Body of pancreas (tissue), 4 donors: ENCODE results near the gene RAC2. TPM values are rescaled to one million over a fixed set of nuclear protein-coding genes. Genes with fewer than 3 reads are reported as not detected.

Source experiments
- ATAC-seq: fragments of 150-250 bp; one replicate; pipeline ENCODE4 v1.9.1; 2016
- DNase-seq, 4 donors: peaks; one replicate each; pipeline ENCODE4 v3.0.0-alpha.2; 2019
- H3K27ac ChIP-seq, 4 donors: fragments of 200-600 bp; sonication (generic); 1 replicate in 3 of 4; 2 replicates in 1 of 4; pipeline versions ENCODE4 v1.5.1 to v1.6.1; 2016 to 2019; ENCODE audit warnings: mild to moderate bottlenecking in 1 of 4, mixed read lengths in 1 of 4, moderate library complexity in 1 of 4
- H3K27me3 ChIP-seq, 2 donors: fragments of 200-600 bp; sonication (generic); one replicate each; pipeline ENCODE4 v1.6.0; 2016; ENCODE audit warnings: mild to moderate bottlenecking in 1 of 2
- H3K36me3 ChIP-seq, 2 donors: fragments of 200-600 bp; sonication (generic); replicated peaks in 1 of 2; 2 replicates each; pipeline ENCODE4 v1.5.1; 2016; ENCODE audit warnings: low read depth in 2 of 2; ENCODE audit not compliant: insufficient read depth in 1 of 2
- H3K4me1 ChIP-seq: fragments of 200-600 bp; sonication (generic); one replicate; pipeline ENCODE4 v1.6.0; 2016
- H3K4me3 ChIP-seq, 2 donors: fragments of 200-600 bp; sonication (generic); 1 replicate in 1 of 2; 2 replicates in 1 of 2; pipeline ENCODE4 v1.5.1; 2016 to 2019
- H3K9me3 ChIP-seq, 3 donors: fragments of 200-600 bp; sonication (generic); 1 replicate in 2 of 3; 2 replicates in 1 of 3; pipeline ENCODE4 v1.5.1; 2016
- POLR2A ChIP-seq, 3 donors: fragments of 450-650 bp; IDR thresholded peaks; one replicate each; pipeline ENCODE4 v1.6.1; 2016; ENCODE audit warnings: antibody characterized with exemption in 3 of 3, mild to moderate bottlenecking in 2 of 3
- WGBS, 2 donors: methylation state at CpG; one replicate each; pipeline ENCODE4 v1.1.5; 2017; 5-methylcytosine and 5-hydroxymethylcytosine counted together
- intact Hi-C: fragments of 100-400 bp; cut with DNase I; formaldehyde crosslinking; loops from one replicate; pipeline ENCODE4 v1.15.1; 2023
- total RNA-seq, 2 donors: library from RNA; depleted of rRNA; stranded (reverse); fragments of >200 nt; gene quantifications; one replicate each; pipeline ENCODE4 v1.1.0, GENCODE V29; 2016
- TF ChIP-seq, protein P1 (sequence below), 7 experiments: fragments of 450-650 bp in 4 of 7; fragments of 200-600 bp in 3 of 7; sonication (generic) in 3 of 7; IDR thresholded peaks; one replicate each; pipeline ENCODE4 v1.5.1; 2016 to 2019; ENCODE audit warnings: antibody characterized with exemption in 7 of 7

Gene RAC2
- total RNA-seq, 2 donors from 2014 or later: 4.3 to 4.9 TPM

DNA sequence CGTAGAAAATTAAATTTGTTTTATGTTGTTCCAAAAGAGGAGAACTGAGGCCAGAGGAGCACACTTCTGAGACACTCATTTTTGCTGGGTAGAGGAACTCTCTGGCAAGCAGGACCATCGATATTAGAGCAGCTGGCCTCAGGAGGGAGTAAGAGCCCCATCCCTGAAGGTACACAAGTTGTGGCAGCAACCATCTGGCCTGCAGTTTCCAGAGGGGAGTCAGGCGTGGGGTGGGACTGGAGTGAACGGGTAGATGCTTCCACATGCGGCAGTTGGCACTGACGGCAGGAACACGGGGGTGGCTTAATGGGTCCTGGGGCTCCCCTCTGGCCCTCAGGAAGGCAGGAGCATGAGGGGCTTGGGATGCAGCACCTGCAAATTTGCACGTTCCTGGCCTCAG is 18.6 kb downstream of the RAC2 start:
- Histone ChIP-seq H3K4me3 (no peak overlapping the region), H3K9me3 (no peaks in the 10 kb centered on the region), H3K36me3 (no peaks in the 10 kb centered on the region), H3K27me3 (no peaks in the 10 kb centered on the region), H3K27ac (no peak overlapping the region), H3K4me1 (peaks cover 8% of the 10 kb centered on the region)
- 69 to 74% methylated on average over 8 of the region's 8 CpGs for WGBS, 2 donors
- DNase-seq (no peak), ATAC-seq (no peak)
- intact Hi-C loops: no loop called here
- TF ChIP-seq, protein P1, sequence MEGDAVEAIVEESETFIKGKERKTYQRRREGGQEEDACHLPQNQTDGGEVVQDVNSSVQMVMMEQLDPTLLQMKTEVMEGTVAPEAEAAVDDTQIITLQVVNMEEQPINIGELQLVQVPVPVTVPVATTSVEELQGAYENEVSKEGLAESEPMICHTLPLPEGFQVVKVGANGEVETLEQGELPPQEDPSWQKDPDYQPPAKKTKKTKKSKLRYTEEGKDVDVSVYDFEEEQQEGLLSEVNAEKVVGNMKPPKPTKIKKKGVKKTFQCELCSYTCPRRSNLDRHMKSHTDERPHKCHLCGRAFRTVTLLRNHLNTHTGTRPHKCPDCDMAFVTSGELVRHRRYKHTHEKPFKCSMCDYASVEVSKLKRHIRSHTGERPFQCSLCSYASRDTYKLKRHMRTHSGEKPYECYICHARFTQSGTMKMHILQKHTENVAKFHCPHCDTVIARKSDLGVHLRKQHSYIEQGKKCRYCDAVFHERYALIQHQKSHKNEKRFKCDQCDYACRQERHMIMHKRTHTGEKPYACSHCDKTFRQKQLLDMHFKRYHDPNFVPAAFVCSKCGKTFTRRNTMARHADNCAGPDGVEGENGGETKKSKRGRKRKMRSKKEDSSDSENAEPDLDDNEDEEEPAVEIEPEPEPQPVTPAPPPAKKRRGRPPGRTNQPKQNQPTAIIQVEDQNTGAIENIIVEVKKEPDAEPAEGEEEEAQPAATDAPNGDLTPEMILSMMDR (IDR thresholded peaks at IDR 0.05): no peak
- no peak for TF ChIP-seq POLR2A (IDR thresholded peaks at IDR 0.05)

DNA sequence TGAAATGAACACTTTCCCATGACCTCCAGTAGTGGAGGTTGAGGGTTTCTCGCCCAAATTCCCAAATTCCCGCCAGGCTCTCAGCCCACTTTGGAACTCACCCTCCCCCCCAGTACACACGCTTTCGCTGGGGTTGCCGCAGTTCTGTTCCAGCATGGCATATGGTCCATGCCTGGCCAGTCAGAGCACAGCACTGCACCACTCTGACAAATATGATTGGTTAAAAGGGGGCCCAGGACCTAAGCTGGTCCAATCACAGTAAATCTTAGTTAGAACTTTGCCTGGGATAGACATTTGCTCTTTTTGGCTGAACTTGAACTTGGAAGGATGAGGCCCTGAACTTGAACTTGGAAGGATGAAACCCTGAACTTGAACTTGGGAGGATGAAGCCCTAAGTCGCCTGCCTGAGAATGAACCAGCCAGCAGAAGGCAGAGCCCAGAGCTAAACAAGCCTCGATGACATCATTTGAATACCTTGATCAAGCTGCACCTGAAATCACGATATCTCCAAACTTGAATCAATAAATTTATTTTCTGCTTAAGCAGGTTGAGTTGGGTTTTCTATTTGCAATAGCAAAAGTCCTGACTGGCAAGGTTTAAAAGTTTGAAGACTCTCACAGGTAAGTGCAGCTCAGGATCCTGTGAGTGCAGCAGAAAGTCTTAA is 19.2 kb downstream of the RAC2 start:
- peaks cover 4% of the 10 kb centered on the region for H3K4me1 ChIP-seq
- no peak overlapping the region for H3K4me3 ChIP-seq
- no peak for DNase-seq
- H3K27me3 ChIP-seq: no peaks in the 10 kb centered on the region
- TF ChIP-seq, protein P1 (IDR thresholded peaks at IDR 0.05): no peak
- TF ChIP-seq POLR2A (IDR thresholded peaks at IDR 0.05): no peak
- intact Hi-C loops: no loop called here
- H3K36me3 ChIP-seq: no peaks in the 10 kb centered on the region
- H3K9me3 ChIP-seq: no peaks in the 10 kb centered on the region
- WGBS, 2 donors: 50 to 53% methylated on average over 8 of the region's 8 CpGs
- ATAC-seq: no peak
- no peak overlapping the region for H3K27ac ChIP-seq

DNA sequence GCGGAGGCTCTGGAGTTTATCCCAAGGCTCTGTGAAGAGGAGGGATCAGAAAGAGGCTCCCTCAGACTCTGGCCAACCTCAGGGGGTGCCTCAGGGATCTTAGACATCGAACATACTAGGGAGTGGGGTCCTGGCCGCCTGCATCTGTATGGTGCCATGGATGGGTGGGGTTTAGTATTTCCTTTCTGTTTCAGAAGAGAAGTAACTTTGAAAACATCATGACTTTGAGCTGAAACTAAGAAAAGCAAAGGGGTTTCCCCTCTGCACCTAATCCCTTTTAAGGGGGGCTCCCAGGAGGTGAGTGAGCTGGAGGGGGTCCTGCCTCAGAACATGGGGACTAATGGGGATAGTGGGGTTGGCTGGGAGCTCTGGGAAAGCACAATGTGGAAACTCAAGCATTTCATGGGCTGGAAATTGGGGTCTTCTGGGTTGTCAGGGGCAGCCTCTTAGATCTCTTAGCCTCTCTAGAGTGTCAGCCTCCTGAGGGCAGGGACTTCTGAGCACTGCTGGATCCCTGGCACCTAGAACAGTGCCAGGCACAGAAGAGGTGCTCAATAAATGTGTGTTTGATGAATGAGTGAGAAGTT is 20.0 kb downstream of the RAC2 start:
- DNase-seq (no peak), ATAC-seq (no peak)
- Histone ChIP-seq H3K4me3 (no peak overlapping the region), H3K9me3 (no peaks in the 10 kb centered on the region), H3K27ac (no peak overlapping the region), H3K4me1 (no peaks in the 10 kb centered on the region), H3K27me3 (no peaks in the 10 kb centered on the region), H3K36me3 (no peaks in the 10 kb centered on the region)
- WGBS, 2 donors: 64 to 72% methylated on average over 3 of the region's 3 CpGs
- TF ChIP-seq, protein P1 (IDR thresholded peaks at IDR 0.05): no peak
- TF ChIP-seq POLR2A (IDR thresholded peaks at IDR 0.05): no peak
- intact Hi-C loops: no loop called here

DNA sequence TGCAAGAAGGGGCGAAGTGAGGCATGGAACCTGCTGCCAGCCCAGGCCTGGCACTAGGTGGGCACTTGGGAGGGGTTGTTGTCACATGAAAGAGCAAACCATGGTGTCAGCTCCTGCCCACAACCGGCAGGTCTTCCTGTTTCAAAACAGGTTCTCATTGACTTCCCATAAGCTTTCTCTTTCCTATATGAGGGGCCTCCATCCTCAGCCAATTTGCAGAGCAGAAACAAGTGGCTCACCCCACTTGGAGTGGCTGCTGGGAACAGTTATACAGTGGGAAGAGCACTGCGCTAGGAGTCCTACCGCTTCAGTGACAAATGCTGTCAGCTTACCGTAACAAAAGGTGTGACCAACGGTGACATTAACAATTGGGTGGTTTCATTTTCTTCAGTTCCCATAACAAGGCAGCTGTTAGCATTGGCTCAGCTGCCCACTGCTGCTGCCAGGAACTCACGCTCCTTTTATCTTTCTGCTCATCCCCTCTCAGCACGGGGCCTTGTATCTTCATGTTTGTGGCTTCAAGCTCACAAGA is 21.6 kb downstream of the RAC2 start:
- no peaks in the 10 kb centered on the region for H3K36me3 ChIP-seq
- 63 to 69% methylated on average over 7 to 8 of the region's 8 CpGs for WGBS, 2 donors
- no peaks in the 10 kb centered on the region for H3K4me1 ChIP-seq
- no peak for DNase-seq
- H3K27me3 ChIP-seq: no peaks in the 10 kb centered on the region
- H3K27ac ChIP-seq: no peak overlapping the region
- intact Hi-C loops: no loop called here
- no peaks in the 10 kb centered on the region for H3K9me3 ChIP-seq
- TF ChIP-seq, protein P1 (IDR thresholded peaks at IDR 0.05): no peak
- TF ChIP-seq POLR2A (IDR thresholded peaks at IDR 0.05): no peak
- H3K4me3 ChIP-seq: no peak overlapping the region
- ATAC-seq: no peak
